HPDE6-E6E7 (cell line): ENCODE measurements around the gene LARGE1.

Source experiments
- DNase-seq: peaks from one replicate; pipeline ENCODE4 v3.0.0; 2011; ENCODE audit warnings: missing footprints; ENCODE audit errors: extremely low spot score

LARGE1 gene

GRCh38 chr22:33521879-33522665 is 398.2 kb downstream of the LARGE1 start:
- no peak for DNase-seq

- no peak for DNase-seq
Measured at GRCh38 chr22:33520904-33521780, 399.1 kb downstream of the LARGE1 start.

GRCh38 chr22:33519974-33520903 is 400.0 kb downstream of the LARGE1 start:
- DNase-seq, result no peak

- DNase-seq, result no peak
Measured at GRCh38 chr22:33519071-33519973, 401.0 kb downstream of the LARGE1 start.

GRCh38 chr22:33518405-33518804 is 401.9 kb downstream of the LARGE1 start:
- no peak for DNase-seq

- no peak for DNase-seq
Measured at GRCh38 chr22:33515795-33516194, 404.5 kb downstream of the LARGE1 start.

- DNase-seq, result no peak
Measured at GRCh38 chr22:33513388-33514338, 406.6 kb downstream of the LARGE1 start.

- DNase-seq, result no peak
Measured at GRCh38 chr22:33512908-33513307, 407.4 kb downstream of the LARGE1 start.

- no peak for DNase-seq
Measured at GRCh38 chr22:33510429-33510904, 409.8 kb downstream of the LARGE1 start.

- no peak for DNase-seq
Measured at GRCh38 chr22:33504941-33505625, 415.2 kb downstream of the LARGE1 start.

- no peak for DNase-seq
Measured at GRCh38 chr22:33496112-33496511, 424.2 kb downstream of the LARGE1 start.

- DNase-seq, result no peak
Measured at GRCh38 chr22:33493476-33494205, 426.6 kb downstream of the LARGE1 start.

- DNase-seq, result no peak
Measured at GRCh38 chr22:33492210-33492651, 428.0 kb downstream of the LARGE1 start.

GRCh38 chr22:33487041-33487716 is 433.1 kb downstream of the LARGE1 start:
- DNase-seq, result no peak

- DNase-seq, result no peak
Measured at GRCh38 chr22:33481550-33481949, 438.7 kb downstream of the LARGE1 start.

- DNase-seq, result no peak
Measured at GRCh38 chr22:33477120-33478111, 442.9 kb downstream of the LARGE1 start.
